T-helper 1 cell treated with Interleukin-12 subunit alpha and Interleukin-12 subunit beta and Interleukin-4 antibody, amounts not matched to agents 30 ng/mL and 1 ng/mL, for 36 hours (primary cell): Measurements from ENCODE around the gene AIG1. TPM values are rescaled to one million over a fixed set of nuclear protein-coding genes. Genes with fewer than 3 reads are reported as not detected.

Experiments
- intact Hi-C: fragments of 100-400 bp; cut with micrococcal nuclease; formaldehyde crosslinking; loops from one replicate; pipeline ENCODE4 v1.15.1; 2024
- total RNA-seq: library from RNA; stranded (reverse); gene quantifications from 2 replicates; pipeline ENCODE4 v1.2.3, GENCODE V29; 2022

AIG1 gene
- total RNA-seq, 1 donor from 2014 or later, result 5.0 TPM

DNA sequence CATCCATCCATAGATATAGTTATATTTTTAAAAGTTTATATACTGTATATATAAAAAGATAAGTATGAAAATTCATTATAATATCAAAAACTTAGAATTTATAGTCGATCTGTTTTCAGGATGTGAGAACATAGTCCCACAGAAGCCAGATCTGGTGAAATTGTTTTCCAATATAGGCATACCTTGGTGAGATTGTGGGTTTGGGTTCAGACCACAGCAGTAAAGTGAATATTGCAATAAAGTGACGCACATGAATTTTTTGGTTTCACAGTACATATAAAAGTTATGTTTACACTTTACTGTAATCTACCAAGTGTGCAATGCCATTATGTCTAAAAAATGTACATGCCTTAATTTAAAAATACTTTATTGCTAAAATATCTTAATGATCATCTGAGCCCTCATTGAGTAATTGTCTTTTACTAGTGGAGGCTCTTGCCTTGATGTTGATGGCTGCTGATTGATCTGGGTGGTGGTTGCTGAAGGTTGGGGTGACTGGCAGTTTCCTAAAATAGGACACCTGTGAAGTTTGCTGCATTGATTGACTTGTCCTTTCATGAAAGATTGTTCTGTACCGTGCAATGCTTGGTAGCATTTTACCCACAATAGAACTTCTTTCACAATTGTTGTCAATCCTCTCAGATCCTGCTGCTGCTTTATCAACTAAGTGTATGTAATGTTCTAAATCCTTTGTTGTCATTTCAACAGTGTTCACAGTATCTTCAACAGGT is 29.8 kb downstream of the AIG1 start:
- intact Hi-C loops, result no loop called here

GRCh38 chr6:143092768-143093167 is 32.1 kb downstream of the AIG1 start:
- intact Hi-C loops, result no loop called here

GRCh38 chr6:143093290-143093689 is 32.6 kb downstream of the AIG1 start:
- intact Hi-C loops, result no loop called here

- intact Hi-C loops, result no loop called here
These were observed 35.7 kb downstream of the AIG1 start for GRCh38 chr6:143096403-143096802.

- intact Hi-C loops, result no loop called here
These were observed 36.6 kb downstream of the AIG1 start for GRCh38 chr6:143097224-143097795.

GRCh38 chr6:143098054-143098671 is 37.5 kb downstream of the AIG1 start:
- intact Hi-C loops, result no loop called here

GRCh38 chr6:143099647-143100046 is 39.0 kb downstream of the AIG1 start:
- intact Hi-C loops, result no loop called here

- intact Hi-C loops, result no loop called here
These were observed 39.7 kb downstream of the AIG1 start for GRCh38 chr6:143100429-143100828.

GRCh38 chr6:143103916-143104315 is 43.2 kb downstream of the AIG1 start:
- intact Hi-C loops, result no loop called here

- intact Hi-C loops, result no loop called here
These were observed 46.8 kb downstream of the AIG1 start for GRCh38 chr6:143107440-143107839.

DNA sequence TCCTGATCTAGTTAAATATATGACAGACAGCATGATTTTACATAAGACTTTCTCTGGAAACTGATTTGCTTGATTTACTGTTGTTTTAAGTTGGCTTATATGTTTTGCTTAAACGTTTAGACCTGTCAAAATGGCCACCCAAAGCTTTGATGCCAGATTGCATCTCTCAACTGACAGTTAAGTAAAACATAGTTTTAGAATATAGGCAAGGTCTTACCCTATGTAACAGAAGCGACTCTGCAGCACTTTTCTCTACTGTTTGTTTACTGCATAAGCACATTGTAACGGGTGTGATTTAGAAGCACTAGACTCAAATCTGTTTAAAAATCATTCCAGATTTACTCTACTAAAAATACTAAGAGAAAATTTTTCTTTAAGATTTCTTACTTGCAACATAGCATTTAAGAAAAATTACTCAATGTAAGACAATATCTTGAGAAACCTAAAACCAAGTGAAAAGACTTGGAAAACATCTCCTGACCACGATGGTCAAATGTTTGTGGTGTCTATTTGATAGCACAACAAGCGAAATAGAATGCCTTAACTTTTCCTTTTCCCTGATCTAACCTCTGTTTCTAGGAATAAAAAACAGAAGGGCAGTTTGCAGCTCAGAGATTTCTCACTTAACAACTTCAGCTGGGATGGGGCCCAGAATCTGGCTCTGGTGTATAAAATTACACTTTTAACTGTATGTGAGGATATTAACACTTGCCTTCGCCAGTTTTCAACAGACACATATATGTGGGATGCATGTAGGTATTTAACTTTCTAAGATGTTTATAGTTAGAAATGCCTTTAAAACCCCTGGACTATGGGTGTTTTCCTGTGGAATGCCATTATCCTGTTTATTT is 47.4 kb downstream of the AIG1 start:
- intact Hi-C loops, result no loop called here

DNA sequence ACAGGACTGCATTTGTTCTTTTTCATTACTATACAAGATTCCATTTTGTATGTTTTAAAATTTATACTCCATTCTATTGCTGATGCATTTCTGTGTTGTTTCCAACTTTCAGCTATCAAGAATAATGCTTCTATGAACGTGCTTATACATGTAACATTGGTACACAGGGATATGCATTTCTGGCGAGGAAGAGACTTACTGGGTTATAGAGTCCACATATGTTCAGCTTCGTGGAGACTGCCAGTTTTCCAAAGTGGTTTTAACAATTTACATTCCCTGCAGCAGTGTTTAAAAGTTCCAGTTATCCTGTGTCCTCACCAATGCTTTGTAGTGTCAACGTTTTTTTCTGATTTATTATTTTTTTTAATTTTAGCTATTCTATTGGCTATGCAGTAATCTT is 48.5 kb downstream of the AIG1 start:
- intact Hi-C loops, result no loop called here

DNA sequence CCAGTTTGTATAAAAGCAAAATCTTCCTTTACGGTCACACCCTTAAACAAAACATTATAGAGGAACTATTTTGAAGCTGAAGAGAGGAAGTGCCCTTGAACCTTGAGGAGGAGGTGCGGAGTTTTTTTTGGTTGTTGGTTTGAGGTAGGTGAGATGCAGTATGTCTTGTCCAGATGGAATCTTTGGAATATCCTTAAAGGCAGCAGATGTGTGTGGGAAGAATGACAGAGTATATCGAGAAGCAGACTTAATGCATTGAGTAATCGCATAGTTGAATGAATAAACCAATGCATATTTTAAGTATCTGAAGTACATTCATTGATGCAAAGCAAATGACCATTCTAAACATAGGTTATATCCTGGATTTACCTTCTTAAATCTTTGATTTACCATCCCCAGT is 49.9 kb downstream of the AIG1 start:
- intact Hi-C loops, result no loop called here

- intact Hi-C loops, result no loop called here
These were observed 50.3 kb downstream of the AIG1 start for GRCh38 chr6:143110996-143111395.

- intact Hi-C loops, result no loop called here
These were observed 50.8 kb downstream of the AIG1 start for GRCh38 chr6:143111443-143111842.

- intact Hi-C loops, result no loop called here
These were observed 51.5 kb downstream of the AIG1 start for GRCh38 chr6:143112084-143112768.

DNA sequence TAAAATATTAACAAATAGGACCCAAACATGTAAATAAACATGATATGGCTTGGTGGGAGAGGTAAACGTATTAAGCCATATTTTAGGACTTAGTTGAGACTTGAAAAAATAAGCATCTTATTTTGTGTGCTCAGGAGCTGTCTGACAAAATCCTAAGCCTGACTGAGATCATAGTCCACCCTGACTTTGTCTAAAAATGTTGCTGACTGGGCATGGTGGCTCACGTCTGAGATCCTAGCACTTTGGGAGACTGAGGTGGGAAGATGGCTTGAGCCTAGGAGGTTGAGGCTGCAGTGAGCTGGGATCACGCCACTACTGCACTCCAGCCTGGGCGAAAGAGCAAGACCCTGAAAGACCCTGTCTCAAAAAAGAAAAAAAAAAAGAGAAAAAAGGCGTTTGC is 52.1 kb downstream of the AIG1 start:
- intact Hi-C loops, result no loop called here

DNA sequence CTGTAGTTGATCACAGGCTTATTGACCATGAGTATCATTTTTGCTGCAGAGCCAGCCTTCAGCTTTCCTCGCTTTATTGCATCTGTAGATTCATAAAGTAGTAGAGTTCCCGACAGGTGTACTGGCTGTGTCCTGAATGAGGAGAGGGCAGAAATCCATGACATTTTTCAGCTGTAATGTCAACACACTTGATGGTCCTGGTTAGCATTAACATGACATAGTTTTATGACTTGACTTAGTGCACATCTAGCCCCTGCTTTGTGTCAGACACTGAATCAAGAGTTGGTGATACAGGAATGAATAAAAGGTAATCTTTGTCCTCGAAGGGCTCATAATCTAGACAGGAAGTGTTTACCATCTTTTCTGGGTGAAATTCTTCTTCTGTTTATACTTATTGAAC is 55.0 kb downstream of the AIG1 start:
- intact Hi-C loops, result no loop called here

GRCh38 chr6:143117108-143117507 is 56.4 kb downstream of the AIG1 start:
- intact Hi-C loops, result no loop called here

DNA sequence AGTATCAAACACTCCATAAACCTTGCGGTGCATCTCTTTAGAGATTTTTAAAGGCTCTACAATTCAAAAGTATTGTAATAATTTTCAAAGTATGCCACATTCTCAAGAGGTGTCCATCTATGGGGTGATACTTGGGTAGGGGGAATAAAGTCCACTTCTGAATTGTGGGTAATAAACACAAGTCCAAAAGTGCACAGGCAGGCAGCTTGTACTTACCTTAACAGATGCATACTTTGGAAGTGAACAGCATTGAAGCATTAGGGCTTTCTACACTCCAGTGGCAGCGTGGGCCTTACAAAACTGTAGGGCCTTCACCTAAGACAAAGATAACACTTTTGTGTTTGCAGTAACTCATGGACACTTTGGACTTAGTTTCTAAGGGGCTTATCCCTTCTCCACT is 58.6 kb downstream of the AIG1 start:
- intact Hi-C loops, result no loop called here

- intact Hi-C loops, result no loop called here
These were observed 62.4 kb downstream of the AIG1 start for GRCh38 chr6:143123081-143123480.
